ENCODE data around the gene FOXB2.

GRCh38 chr9:77023726-77024125 lies 4.3 kb downstream of the FOXB2 start:
- TF ChIP-seq ISL1 (CRISPR knock-in tag; IDR thresholded peaks at IDR 0.05) (no peak), RARB (CRISPR knock-in tag; IDR thresholded peaks at IDR 0.05) (no peak), POU6F1 (CRISPR knock-in tag; IDR thresholded peaks at IDR 0.05; ENCODE audit: borderline replicate concordance, low read depth) (no peak), TCF4 (CRISPR knock-in tag; IDR thresholded peaks at IDR 0.05; ENCODE audit: borderline replicate concordance) (no peak), PATZ1 (CRISPR knock-in tag; IDR thresholded peaks at IDR 0.05; ENCODE audit: borderline replicate concordance) (no peak), CREB5 (CRISPR knock-in tag; IDR thresholded peaks at IDR 0.05; ENCODE audit: low read depth) (no peak)
